GM18870 (cell line): ENCODE data around the gene SCGB1C1.
"Not testable (repeated sequence)": the region's sequence is repeated elsewhere in the genome, so short reads cannot be mapped to it uniquely, and the experiment has no call there.

Experiments
- ATAC-seq: cut with Tn5 transposase; IDR thresholded peaks from one replicate; pipeline ENCODE4 v1.9.1; 2021; ENCODE audit warnings: moderate library complexity; ENCODE audit not compliant: unreplicated experiment

SCGB1C1 gene

DNA sequence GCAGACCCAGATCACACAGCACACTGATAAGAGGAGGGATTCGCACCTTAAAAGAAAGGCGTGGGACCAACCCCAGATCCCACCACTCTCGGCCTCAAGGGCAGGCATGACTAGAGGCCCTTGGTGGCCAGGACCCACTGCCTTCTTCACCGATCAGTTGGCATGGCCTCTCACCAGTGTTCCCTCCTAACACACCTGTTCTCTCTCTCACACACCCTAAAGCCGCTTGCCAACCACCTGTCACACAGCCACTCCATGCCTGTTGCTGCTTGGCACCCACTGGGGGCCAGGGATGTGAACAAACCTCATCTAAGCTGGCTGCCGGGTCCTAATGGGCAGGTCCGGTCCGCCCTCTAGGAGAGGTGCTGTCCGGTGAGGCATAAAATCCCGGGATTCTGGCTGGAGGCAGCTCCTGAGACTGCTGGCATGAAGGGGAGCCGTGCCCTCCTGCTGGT, at the start of gene SCGB1C1:
Gene SCGB1C1 (plus strand): TSS at position 405 of the 455 bp plus-strand sequence. CDS start 22 bp downstream, at position 427.
- not testable (repeated sequence) for ATAC-seq

DNA sequence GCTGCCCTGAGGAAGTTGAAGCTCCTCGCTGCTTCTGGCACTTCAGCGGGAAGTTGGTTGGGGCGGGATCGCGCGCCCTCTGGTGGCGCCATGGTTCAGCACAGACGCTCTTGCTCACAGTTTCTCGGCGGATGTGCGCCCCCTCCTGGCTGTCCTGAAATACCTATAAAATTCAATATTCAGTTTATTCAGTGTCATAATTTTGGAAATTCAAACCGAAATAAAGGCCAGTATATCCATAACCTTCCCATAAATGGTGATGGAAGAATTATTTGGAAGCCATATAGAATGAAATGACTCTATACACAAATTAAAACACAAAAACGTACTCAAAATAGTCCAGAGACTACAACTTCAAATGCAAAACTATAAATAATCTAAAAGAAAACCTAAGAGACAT, 12.6 kb upstream of the SCGB1C1 start:
- ATAC-seq = not testable (repeated sequence)

DNA sequence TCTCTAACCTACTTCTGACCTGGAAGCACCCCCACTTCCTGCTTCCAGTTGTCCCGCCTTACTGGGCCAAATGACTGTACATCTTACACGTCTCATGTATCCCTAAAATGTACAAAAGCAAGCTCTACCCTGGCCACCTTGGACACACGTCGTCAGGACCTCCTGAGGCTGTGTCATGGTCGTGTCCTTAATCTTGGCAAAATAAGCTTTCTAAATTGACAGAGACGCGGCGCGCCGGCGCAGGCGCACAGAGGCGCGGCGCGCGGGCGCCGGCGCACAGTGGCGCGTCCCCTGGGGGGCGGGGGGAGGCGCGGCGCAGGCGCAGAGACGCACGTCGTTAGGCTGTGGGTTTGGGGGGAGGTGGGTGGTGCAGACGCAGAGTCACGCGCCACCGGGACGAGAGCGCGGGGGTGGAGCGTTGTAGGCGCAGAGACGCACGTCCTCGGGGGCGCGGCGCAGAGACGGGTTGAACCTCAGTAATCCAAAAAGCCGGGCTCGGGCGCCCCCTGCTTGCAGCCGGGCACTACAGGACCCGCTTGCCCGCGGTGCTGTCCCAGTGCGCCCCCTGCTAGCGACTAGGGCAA, 3.6 kb upstream of the SCGB1C1 start:
- not testable (repeated sequence) for ATAC-seq

DNA sequence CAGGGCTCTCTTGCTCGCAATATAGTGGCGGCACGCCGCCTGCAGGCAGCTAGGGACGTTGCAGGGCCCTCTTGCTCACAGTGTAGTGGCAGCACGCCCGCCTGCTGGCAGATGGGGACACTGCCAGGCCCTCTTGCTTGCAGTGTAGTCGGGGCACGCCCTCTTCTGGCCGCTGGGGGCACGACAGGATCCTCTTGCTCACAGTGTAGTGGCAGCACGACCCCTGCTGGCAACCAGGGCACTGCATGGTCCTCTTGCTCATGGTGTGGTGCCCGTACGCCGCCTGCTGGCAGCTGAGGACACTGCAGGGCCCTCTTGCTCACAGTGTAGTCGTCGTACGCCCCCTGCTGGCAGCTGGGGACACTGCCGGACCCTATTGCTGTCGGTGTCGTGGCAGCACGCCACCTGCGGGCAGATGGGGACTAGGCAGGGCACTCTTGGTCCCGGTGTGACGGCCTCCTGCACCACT, 3.0 kb upstream of the SCGB1C1 start:
- ATAC-seq = peak; percentile 73

DNA sequence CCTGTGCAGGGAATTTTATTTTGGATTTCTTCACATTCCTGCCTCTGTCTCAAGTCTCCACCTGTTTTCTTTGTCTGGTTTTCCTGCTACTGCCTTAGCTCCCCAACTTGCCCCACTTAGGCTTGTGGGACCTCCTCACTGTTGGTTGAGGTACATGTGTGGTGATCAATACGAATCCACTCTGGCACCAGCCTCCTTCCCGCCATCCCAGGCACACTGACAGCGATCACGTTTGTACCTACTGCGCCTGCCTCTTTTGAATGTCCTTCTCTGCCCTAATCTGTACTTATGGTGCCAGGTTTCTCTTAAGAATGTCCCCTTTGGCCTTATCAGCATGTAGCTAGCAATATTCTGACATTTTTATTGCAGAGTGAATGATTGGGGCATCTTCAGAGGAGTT, 2.3 kb upstream of the SCGB1C1 start:
- not testable (repeated sequence) for ATAC-seq

DNA sequence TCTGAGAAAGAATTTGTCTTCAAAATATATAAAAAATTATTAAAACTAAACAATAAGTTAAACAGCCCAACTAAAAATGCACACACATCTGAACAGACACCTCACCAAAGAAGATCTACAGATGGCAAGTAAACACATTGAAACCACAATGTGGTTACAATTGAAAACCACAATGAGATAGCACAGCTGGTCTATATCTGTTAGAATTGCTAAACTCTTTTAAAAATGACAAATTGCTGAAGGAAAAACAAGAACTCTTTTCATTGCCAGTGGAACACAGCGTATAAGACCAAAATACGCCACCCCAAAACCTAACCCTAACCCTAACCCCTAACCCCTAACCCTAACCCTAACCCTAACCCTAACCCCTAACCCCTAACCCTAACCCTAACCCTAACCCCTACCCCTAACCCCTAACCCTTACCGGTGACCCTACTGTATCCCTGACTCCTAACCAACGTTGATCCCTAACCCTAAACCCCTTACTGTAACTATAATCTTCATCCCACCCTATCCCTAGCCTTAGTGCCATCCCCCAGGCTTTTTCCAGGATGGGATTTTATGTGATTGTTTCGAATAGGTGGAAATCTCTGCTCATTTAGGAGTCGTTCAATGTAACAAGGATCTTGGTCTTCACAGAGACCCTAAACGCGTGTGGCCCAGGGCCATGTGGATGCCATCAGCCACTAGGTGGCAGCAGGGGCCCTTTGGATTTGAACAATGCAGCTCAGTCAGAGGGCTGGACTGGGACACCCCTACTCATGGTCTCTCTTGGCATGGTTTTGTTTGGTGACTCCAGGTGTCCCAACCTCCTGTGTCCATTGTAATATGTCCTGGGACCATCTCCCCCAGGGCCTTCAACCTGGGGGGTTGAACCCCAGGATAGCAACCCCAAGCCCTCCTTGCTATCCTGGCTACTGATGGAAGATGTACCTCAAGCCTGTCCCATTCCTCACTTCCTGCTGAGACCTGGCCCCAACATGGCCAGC, 1.1 kb upstream of the SCGB1C1 start:
- not testable (repeated sequence) for ATAC-seq

DNA sequence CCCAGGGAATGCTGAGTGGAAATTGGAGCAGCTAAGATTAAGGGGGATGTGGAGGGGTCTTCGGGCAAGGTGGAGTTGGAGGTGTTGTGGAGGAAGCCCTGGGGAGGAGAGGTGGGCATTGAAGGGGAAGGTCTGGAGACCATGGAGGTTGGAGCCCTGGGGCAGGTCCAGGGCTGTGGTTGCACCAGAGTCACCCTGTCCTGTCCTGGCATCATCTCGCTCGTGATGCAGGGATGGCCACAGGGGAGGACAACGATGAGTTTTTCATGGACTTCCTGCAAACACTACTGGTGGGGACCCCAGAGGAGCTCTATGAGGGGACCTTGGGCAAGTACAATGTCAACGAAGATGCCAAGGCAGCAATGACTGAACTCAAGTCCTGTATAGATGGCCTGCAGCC, 603 bp downstream of the SCGB1C1 start:
- ATAC-seq = not testable (repeated sequence)

DNA sequence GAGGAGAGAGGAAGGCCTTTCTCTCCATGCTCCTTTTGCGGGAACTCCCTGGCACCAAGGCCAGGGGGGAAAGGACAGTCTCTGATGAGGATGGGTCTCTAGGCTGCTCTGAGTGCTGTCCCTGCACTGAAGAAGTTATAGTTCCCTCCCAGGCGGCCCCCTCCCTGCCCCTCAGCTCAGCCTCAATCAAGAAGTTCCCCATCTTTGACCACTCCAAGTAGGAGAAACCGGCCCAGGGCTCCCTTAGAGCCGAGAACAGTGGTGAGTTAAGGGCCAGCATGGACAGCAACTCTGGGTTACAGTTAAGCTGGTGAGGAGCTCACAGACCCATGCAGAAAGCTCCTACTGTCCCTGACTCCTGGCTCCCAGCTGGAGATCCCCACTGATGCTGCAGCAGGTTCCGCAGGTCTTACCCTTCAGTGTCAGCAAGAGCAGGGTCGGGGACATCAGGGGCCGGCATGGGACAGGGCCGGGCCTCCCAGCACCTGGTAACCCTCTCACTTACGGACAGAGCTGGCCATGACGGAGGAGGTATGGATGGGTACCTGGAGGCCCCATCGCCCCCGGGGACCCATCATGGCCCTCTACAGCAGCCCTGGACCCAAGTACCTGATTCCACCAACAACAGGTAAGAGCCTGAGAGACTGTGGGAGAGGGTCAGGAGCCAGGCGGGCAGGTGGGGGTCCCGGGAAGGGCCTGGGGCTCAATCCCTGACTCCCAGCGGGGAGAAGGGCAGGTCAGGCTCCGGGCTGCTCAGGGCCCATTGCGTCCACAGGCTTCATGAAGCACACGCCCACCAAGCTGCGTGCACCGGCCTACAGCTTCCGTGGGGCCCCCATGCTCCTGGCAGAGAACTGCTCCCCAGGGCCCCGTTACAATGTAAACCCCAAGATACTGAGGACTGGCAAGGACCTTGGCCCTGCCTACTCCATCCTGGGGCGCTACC, 4.2 kb downstream of the SCGB1C1 start:
- no peak for ATAC-seq

DNA sequence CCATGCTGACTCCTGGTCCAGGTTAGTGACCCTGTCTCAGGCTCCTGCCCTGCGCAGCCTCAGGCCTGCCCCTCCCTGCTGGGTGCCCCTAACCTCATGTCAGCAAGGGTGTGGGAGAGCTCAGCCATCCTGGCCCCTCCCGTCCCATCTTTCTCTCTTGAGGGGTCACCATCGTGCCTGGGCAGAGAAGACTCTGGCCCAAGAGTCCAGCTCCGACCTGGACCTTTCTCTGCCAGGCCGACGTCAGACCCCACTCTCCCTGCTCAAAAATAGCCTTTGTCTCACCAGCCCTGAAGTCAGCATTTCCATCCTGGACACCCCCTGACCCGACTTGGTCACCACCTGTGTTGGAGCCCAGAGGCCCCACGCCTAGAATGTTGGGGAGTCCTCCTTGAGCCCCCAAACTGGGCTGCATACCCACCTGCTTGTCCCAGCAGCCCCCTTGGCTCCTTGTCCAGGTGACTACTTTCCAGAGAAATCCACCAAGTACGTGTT, 4.9 kb downstream of the SCGB1C1 start:
- no peak for ATAC-seq

DNA sequence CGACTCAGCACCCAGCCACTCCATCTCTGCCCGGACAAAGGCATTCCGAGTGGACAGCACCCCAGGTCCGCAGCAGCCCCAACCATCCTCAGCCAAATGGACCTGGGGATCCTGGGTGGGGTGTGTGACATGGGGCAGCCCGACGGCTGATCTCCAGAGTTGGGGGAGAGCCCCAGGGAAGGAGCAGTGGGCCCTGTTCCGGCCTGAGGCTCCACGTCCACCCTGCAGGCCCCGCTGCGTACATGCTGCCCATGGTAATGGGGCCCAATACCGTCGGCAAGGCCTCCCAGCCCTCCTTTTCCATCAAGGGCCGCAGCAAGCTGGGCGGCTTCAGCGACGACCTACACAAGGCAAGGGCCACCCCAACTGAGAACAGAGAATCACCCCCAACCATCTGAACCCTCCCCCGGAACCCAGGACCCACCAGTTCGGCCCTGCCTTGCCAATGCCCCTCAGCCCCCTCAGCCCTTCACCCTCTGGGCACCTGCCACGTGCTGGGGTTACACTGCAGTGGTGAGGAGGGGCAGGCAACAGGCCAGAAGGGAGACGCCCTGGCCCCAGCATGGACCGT, 5.4 kb downstream of the SCGB1C1 start:
- no peak for ATAC-seq

DNA sequence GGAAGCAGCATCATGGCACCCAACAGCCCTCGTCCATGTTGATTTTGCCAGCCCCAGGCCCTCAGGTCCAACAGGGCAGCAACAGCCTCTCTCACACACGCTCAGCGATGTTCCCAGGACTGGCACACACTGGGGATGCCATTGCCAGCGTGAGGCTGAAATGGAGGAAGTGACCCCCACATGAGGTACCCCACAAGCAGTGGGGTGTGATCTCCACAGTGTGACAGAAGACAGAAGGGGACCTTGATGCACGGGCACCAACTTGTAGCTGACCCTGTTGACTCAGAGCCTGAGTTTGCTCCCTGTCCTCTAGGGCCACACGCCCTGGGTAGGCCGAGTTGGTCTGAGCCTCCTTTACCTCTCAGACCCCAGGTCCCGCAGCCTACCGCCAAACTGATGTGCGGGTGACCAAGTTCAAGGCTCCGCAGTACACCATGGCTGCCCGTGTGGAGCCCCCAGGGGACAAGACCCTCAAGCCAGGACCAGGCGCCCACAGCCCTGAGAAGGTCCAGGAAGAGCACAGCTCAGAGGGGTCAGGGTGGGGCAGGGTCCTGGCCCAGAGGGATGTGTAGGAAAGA, 6.2 kb downstream of the SCGB1C1 start:
- no peak for ATAC-seq

DNA sequence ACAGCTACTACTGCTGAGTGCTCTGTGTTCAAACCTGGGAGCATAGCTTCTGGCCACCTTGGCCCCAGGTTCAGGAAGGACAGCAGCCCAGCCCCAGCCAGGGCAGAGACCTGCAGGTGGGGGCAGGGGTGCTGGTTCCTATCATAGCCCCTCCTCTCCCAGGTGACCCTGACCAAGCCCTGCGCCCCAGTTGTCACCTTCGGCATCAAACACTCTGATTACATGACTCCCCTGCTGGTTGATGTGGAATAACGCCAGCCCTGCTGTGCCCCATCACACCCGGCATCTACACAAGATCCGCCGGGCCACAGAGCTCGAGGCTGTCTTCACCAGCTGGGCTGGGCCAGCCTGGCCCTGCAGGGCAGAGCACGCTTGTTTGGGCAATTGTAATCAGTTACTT, 6.9 kb downstream of the SCGB1C1 start:
- no peak for ATAC-seq

DNA sequence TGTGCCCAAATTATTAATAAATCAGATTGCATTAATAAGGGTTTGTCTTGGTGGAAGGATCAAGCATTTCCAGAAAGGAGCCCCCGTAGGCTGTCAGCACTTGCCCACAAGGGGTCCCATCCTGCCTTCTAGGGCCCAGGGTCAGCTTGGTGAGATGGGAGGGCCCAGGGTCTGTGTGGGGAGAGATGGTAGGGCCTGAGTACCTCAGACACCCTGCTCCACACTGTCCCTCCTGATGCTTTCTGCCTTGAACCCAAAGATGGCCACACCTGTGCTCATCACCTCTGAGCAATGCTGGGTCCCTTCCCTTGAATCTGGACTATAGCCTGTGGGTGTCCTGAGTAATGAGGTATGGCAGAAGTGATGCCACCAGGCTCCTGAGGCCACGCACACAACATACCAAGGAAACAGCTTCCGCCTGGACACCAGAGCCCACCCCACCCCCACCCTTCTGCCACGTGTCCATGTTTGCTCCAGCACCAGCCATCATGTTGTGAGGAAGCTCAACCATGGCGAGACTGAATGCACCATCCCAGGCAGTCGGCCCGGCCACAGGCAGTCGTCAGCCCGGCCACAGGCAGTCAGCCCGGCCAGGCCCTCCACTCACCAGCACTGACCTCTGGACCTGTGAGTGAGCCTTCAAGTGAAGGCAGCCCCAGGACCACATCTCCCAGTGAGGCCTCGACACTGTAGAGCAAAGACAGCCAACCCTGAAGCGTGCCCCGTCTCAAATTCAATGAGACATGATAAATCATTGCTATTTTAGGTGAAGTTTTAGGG, 7.5 kb downstream of the SCGB1C1 start:
- no peak for ATAC-seq

DNA sequence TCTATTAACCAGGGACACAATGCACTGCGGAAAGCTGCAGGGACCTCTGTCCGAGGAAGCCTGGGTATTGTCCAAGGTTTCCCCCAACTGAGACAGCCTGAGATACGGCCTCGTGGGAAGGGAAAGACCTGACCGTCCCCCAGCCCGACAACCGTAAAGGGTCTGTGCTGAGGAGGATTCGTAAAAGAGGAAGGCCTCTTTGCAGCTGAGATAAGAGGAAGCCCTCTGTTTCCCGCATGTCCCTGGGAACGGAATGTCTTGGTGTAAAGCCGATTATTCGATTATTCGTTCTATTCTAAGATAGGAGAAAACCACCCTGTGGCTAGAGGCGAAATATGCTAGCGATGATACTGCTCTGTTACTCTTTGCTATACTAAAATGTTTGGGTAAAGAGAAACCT, 9.1 kb downstream of the SCGB1C1 start:
- ATAC-seq = no peak

DNA sequence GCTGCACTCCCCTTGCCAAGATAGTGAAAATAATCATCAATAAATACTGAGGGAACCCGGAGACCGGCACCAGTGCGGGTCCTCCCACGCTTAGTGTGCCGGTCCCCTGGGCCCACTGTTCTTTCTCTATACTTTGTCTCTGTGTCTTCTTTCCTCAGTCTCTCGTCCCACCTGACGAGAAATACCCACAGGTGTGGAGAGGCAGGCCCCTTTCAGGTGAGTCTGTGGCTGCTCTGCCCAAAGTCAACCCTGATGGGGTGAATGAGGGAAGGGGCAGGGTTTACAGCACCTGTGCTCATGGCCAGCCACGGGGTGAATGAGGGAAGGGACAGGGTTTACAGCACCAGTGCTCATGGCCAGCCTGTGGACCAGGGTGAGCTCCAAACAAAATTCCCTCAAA, 9.6 kb downstream of the SCGB1C1 start:
- no peak for ATAC-seq

DNA sequence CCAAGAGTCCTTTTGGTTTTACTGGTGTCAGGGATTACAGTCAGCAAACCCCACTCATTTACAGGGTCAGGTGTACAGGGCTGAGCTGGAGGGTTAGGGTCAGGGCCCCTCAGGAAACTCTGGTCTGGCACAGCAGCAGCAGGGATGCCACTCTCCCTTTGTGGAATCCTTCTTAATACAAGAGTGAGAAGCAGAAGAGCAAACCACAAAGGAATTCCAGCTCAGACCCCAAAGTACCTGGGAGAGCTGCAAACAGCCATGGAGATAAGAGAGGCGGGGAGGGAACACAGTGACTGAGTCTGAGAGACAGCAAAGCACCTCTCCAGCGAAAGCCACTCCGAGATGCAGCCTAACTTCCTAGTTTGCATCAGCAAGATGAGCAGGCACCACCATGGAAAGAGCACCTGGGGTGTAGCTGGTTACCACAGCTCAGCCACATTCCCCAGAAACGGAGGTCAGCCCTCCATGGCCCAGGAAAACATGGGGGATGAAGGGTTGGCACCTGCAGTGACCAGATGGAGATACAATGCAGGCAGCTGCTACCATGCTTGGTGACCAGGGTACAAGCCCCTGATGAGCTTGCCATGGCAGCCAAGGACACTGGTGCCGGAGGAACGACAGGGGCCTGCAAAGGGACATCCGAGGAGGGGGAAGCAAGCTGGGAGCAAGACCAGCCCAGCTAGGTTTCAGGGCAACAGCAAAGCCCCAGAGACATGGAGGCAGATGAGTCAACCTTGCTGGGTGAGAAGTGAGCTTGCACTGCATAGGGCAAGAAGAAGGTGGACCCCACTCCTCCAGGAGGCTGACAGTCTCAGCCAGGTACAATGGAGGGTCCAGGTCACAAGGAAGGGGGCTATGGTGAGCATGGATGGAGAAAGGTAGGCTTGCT, 10.4 kb downstream of the SCGB1C1 start:
- no peak for ATAC-seq

DNA sequence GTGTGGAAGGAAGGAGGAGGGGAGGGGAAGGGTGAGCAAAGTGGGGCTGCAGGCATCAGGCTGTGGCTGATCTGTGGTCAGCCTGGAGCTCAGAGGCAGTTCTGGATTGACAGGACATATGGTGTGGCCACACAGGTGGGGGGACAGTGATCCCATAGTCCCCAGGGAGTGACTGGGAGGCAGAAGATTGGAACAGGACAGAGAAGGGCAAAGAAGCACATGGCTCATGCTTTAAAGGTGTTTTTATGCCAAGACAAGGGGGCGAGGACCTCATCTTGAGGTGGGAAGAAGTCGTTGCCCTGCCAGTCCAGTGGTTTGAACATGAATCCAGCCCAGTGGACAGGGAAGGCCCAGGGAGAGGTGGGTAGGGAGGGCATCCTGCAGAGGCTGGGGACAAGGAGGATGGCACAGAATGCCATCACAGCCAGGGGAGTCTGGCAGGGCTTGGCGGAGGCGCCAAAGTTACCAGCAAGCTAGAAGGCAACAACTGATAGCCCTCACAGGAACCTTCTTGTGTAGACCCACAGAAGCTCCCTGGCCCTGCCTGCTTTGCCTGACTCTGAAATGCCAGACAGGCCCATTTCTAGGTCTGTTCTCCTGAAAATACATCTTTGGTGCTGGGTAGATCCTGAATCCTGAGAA, 11.2 kb downstream of the SCGB1C1 start:
- no peak for ATAC-seq
